ENCODE results near the gene LRP11. TPM values are rescaled to one million over a fixed set of nuclear protein-coding genes. Genes with fewer than 3 reads are reported as not detected.

LRP11 gene
- total RNA-seq, 2 experiments from 2014 or later, result 1.9 TPM

DNA sequence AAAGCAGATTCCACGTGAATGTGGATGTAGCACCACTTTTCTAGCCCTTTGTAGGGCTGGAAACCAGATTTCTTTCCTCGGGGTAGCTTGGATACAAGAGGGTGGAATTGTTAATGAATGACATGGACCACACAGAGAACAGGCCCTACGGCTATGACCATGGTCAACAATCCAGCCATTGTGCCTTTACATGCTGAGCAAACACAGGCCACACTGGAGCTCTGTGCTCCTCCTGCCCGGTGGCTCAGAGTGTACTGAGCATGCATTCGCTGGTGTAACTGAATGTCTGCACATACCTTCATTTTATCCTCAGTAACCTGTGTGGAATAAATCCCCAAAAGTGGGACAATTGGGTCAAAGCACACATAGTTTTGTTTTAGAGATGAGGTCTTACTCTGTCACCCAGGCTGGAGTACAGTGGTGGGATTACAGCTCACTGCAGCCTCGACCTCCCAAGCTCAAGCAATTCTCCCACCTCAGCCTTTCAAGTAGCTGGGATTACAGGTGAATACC lies 32.8 kb downstream of the LRP11 start:
- no peak for DNase-seq
- intact Hi-C loops (cut with micrococcal nuclease), result no loop called here
- POLR2A ChIA-PET, result no interaction called here

DNA sequence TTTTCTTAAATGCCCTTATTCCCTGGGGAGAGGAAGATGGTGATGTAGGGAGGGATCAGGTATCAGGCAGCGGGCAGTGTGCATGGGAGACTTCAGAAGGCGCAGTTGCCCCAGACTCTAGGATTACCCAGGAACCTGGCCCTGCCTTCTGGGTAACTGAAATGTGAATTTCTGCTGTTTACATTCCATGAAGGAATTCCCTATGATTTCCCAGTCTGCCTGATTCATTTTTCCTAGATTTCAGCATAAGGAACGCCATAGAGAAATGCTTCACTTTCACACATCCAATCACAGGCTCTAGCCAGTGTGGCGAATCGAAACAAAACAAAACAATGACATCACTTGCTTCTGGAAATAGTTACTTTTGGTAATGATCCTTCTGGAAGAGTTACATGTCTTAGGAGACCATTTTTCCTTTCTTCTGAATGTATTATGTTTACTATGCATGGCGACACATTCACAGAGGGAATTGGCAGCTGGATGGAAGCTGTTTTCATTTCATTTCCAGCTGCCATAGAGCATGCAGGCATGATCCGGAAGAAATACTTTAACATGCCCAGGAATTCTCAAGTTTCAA lies 33.3 kb downstream of the LRP11 start:
- DNase-seq (no peak), ATAC-seq (no peak)
- Mint-ChIP-seq H3K9me3 (no peaks in the 10 kb centered on the region), H3K36me3 (ENCODE audit: low read depth) (no peaks in the 10 kb centered on the region), H3K27me3 (no peaks in the 10 kb centered on the region), H3K4me3 (no peak overlapping the region), H3K4me1 (ENCODE audit: low read depth) (no peaks in the 10 kb centered on the region), H3K27ac (no peak overlapping the region)
- ChIA-PET CTCF (interaction anchor here (1.1 to 1.9 kb wide), 3 partner anchors 10 to 74 kb away, joined by 3 to 7 read pairs (median 3); no protein-coding TSS in a partner anchor), POLR2A (no interaction called here)
- TF ChIP-seq, protein P1, sequence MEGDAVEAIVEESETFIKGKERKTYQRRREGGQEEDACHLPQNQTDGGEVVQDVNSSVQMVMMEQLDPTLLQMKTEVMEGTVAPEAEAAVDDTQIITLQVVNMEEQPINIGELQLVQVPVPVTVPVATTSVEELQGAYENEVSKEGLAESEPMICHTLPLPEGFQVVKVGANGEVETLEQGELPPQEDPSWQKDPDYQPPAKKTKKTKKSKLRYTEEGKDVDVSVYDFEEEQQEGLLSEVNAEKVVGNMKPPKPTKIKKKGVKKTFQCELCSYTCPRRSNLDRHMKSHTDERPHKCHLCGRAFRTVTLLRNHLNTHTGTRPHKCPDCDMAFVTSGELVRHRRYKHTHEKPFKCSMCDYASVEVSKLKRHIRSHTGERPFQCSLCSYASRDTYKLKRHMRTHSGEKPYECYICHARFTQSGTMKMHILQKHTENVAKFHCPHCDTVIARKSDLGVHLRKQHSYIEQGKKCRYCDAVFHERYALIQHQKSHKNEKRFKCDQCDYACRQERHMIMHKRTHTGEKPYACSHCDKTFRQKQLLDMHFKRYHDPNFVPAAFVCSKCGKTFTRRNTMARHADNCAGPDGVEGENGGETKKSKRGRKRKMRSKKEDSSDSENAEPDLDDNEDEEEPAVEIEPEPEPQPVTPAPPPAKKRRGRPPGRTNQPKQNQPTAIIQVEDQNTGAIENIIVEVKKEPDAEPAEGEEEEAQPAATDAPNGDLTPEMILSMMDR (IDR thresholded peaks at IDR 0.05), result no peak
- intact Hi-C loops (cut with micrococcal nuclease), result no loop called here

More for the DNA sequence above, 32.8 kb downstream of the LRP11 start:
- H3K4me1 Mint-ChIP-seq (ENCODE audit: low read depth), result no peaks in the 10 kb centered on the region
- TF ChIP-seq, protein P1 (IDR thresholded peaks at IDR 0.05), result no peak
- H3K36me3 Mint-ChIP-seq (ENCODE audit: low read depth), result no peaks in the 10 kb centered on the region
- ATAC-seq, result no peak
- H3K4me3 Mint-ChIP-seq, result no peak overlapping the region
- CTCF ChIA-PET, result interaction anchor here (1.1 to 1.9 kb wide), 4 partner anchors 9 to 73 kb away, joined by 3 to 7 read pairs (median 3); no protein-coding TSS in a partner anchor
- H3K27me3 Mint-ChIP-seq, result no peaks in the 10 kb centered on the region
- H3K27ac Mint-ChIP-seq, result no peak overlapping the region
- H3K9me3 Mint-ChIP-seq, result no peaks in the 10 kb centered on the region

DNA sequence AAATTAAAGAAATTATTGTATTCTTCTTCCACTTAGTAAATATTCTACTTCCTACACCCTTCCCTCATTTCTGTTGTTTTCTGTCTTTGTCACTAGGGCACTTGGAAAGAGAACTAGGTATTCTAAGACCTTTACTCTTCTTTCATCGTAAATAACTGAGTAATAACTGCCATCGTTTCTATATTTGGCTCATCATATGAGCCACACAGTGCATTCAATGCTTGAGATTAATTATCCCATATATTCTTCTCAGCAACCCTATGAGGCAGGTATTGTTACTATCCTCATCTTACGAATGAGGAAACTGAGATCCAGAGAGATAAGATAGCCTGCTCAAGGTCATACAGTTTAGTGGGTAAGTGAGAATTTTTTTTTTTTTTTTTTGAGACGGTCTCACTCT lies 38.9 kb downstream of the LRP11 start:
- ChIA-PET CTCF (interaction anchor here (3.1 kb wide), 1 partner anchor 9 kb away, joined by 16 read pairs; no protein-coding TSS in a partner anchor), POLR2A (no interaction called here)
- Mint-ChIP-seq H3K27ac (no peak overlapping the region), H3K27me3 (no peaks in the 10 kb centered on the region), H3K4me1 (ENCODE audit: low read depth) (no peaks in the 10 kb centered on the region), H3K36me3 (ENCODE audit: low read depth) (no peaks in the 10 kb centered on the region), H3K9me3 (no peaks in the 10 kb centered on the region), H3K4me3 (no peak overlapping the region)
- DNase-seq, result no peak
- intact Hi-C loops (cut with micrococcal nuclease), result no loop called here
- no peak for ATAC-seq
- TF ChIP-seq, protein P1 (IDR thresholded peaks at IDR 0.05), result no peak

DNA sequence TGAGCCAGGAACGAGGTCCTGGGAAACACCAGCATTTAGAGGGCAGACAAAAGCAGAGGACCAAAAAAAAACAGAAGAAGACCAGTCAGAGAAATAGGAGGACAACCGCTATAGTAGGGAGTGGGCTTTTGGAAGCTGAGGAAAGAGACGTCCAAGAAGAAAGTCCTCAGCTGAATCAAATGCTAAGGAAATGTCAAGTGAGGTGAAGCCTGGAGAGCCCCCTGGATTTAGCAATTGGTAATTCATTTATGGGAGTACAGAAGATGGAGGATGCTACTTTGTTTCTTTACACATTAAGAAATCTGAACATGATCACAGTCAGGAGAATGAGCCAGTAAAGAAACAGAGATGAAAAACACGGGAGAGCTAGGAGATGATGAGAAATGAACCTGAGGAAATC lies 41.1 kb downstream of the LRP11 start:
- TF ChIP-seq, protein P1 (IDR thresholded peaks at IDR 0.05), result no peak
- Mint-ChIP-seq H3K4me3 (no peak overlapping the region), H3K4me1 (ENCODE audit: low read depth) (no peaks in the 10 kb centered on the region), H3K9me3 (no peaks in the 10 kb centered on the region), H3K36me3 (ENCODE audit: low read depth) (no peaks in the 10 kb centered on the region), H3K27me3 (no peaks in the 10 kb centered on the region), H3K27ac (no peak overlapping the region)
- POLR2A ChIA-PET, result interaction anchor here (0.9 kb wide), 1 partner anchor 39 kb away, joined by 3 read pairs; no protein-coding TSS in a partner anchor
- CTCF ChIA-PET, result interaction anchor here (0.9 to 3.1 kb wide), 6 partner anchors 9 to 572 kb away, joined by 3 to 16 read pairs (median 3); no protein-coding TSS in a partner anchor
- intact Hi-C loops (cut with micrococcal nuclease), result no loop called here
- no peak for ATAC-seq
- no peak for DNase-seq

DNA sequence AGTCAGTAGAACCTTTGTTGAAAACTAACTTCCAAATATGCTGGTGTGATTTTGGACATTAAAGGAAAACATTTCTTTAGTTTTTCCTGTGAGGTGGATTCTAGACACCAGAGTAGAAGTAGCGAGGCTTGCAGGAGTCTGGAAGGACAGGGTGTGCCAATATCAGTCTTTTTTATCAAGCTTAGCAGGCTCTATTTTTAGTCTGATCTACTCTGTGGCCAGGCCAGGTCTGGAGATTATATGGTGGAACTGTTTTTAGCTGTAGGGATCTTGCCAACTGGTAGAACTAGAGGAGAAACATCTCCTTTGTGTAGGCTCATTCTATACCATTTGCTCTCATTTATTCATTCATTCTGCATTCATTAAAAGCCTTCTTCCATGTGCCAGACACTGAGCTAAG lies 42.7 kb downstream of the LRP11 start:
- no peak overlapping the region for H3K4me3 Mint-ChIP-seq
- intact Hi-C loops (cut with micrococcal nuclease), result no loop called here
- H3K27ac Mint-ChIP-seq, result no peak overlapping the region
- H3K4me1 Mint-ChIP-seq (ENCODE audit: low read depth), result no peaks in the 10 kb centered on the region
- TF ChIP-seq, protein P1 (IDR thresholded peaks at IDR 0.05), result no peak
- no peaks in the 10 kb centered on the region for H3K27me3 Mint-ChIP-seq
- H3K9me3 Mint-ChIP-seq, result no peaks in the 10 kb centered on the region
- DNase-seq, result no peak
- POLR2A ChIA-PET, result no interaction called here
- no peak for ATAC-seq
- CTCF ChIA-PET, result interaction anchor here (0.8 to 3.0 kb wide), 4 partner anchors 11 to 44 kb away, joined by 3 to 7 read pairs (median 3); no protein-coding TSS in a partner anchor
- no peaks in the 10 kb centered on the region for H3K36me3 Mint-ChIP-seq (ENCODE audit: low read depth)
